ENCODE data around the gene LARP4.

LARP4 gene

DNA sequence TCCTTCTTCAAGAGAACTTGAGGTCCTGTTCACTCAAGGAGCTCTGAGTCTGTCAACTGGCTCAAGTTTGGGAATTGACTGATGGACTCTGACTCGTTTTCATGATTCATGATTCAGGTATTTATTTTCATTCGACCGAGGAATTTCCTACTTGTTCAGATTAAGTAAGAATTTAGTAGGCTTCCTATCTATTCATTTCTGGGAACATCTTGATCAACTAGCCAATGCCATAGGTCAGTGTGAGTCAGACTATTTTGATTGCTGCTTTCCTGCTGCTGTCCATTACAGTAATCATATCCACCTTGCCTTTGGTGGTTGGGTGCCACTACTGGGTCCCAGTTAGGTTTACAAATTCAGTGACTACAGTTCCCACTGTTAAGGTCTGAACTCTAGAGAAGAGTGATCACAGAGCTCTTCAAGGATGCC lies 10.4 kb upstream of the LARP4 start:
- H3K9me2 ChIP-seq (replicated peaks; ENCODE audit: insufficient read depth, low read length): no peaks in the 10 kb centered on the region
- H4K20me1 ChIP-seq (ENCODE audit: insufficient read depth, low read length): no peaks in the 10 kb centered on the region
- no peak overlapping the region for H2AFZ ChIP-seq (ENCODE audit: low read length)
- H3K4me3 ChIP-seq (ENCODE audit: low read length): no peak overlapping the region
- no peak overlapping the region for H3K4me2 ChIP-seq (ENCODE audit: low read depth, low read length)
- TF ChIP-seq, protein P1, sequence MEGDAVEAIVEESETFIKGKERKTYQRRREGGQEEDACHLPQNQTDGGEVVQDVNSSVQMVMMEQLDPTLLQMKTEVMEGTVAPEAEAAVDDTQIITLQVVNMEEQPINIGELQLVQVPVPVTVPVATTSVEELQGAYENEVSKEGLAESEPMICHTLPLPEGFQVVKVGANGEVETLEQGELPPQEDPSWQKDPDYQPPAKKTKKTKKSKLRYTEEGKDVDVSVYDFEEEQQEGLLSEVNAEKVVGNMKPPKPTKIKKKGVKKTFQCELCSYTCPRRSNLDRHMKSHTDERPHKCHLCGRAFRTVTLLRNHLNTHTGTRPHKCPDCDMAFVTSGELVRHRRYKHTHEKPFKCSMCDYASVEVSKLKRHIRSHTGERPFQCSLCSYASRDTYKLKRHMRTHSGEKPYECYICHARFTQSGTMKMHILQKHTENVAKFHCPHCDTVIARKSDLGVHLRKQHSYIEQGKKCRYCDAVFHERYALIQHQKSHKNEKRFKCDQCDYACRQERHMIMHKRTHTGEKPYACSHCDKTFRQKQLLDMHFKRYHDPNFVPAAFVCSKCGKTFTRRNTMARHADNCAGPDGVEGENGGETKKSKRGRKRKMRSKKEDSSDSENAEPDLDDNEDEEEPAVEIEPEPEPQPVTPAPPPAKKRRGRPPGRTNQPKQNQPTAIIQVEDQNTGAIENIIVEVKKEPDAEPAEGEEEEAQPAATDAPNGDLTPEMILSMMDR (IDR thresholded peaks at IDR 0.05; ENCODE audit: low read length): no peak
- TF ChIP-seq EZH2phosphoT487 (IDR thresholded peaks at IDR 0.05; ENCODE audit: low read length) (no peak), EZH2 (optimal IDR thresholded peaks at IDR 0.05; ENCODE audit: low read depth, low read length) (no peak)
- H3F3A ChIP-seq (ENCODE audit: insufficient read depth, low read length): no peaks in the 10 kb centered on the region
- no peaks in the 10 kb centered on the region for H3K27me3 ChIP-seq (replicated peaks; ENCODE audit: insufficient read depth, low read length)
- H3K4me1 ChIP-seq (ENCODE audit: low read length): no peaks in the 10 kb centered on the region
- no peak for DNase-seq
- no peak overlapping the region for H3K9ac ChIP-seq (ENCODE audit: low read length)
- no peaks in the 10 kb centered on the region for H3K79me2 ChIP-seq (ENCODE audit: low read length)
- H3K27ac ChIP-seq (ENCODE audit: low read length): no peak overlapping the region
- no peaks in the 10 kb centered on the region for H3K9me3 ChIP-seq (replicated peaks; ENCODE audit: insufficient read depth, low read length)
- no peaks in the 10 kb centered on the region for H3K36me3 ChIP-seq (replicated peaks; ENCODE audit: insufficient read depth, low read length)

DNA sequence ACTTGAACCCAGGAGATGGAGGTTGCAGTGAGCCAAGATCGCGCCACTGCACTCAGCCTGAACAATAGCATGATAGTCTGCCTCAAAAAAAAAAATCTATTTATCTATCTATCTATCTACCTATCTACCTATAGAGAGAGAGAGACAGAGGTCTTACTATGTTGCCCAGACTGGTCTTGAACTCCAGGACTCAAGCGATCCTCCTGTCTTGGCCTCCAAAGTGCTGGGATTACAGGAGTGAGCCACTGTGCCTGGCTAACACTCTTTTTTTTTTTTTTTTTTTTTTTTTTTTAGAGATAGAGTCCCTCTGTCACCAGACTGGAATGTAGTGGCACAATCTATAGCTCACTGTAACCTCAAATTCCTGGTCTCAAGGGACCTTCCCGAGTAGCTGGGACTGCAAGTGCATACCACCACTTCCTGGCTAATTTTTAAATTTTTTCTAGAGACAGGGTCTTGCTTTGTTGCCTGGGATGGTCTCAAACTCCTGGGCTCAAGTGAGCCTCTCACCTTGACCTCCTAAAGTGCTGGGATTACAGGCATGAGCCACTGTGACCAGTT lies 6.1 kb upstream of the LARP4 start:
- Histone ChIP-seq H3K4me2 (ENCODE audit: low read depth, low read length) (no peak overlapping the region), H2AFZ (ENCODE audit: low read length) (no peak overlapping the region), H3K79me2 (ENCODE audit: low read length) (no peaks in the 10 kb centered on the region), H4K20me1 (ENCODE audit: insufficient read depth, low read length) (no peaks in the 10 kb centered on the region), H3K9me3 (replicated peaks; ENCODE audit: insufficient read depth, low read length) (no peaks in the 10 kb centered on the region), H3K27ac (ENCODE audit: low read length) (no peak overlapping the region), H3K4me3 (ENCODE audit: low read length) (no peak overlapping the region), H3K27me3 (replicated peaks; ENCODE audit: insufficient read depth, low read length) (no peaks in the 10 kb centered on the region), H3K4me1 (ENCODE audit: low read length) (no peaks in the 10 kb centered on the region), H3K9me2 (replicated peaks; ENCODE audit: insufficient read depth, low read length) (no peaks in the 10 kb centered on the region), H3F3A (ENCODE audit: insufficient read depth, low read length) (no peaks in the 10 kb centered on the region), H3K36me3 (replicated peaks; ENCODE audit: insufficient read depth, low read length) (no peaks in the 10 kb centered on the region), H3K9ac (ENCODE audit: low read length) (no peak overlapping the region)
- TF ChIP-seq EZH2phosphoT487 (IDR thresholded peaks at IDR 0.05; ENCODE audit: low read length) (no peak), EZH2 (optimal IDR thresholded peaks at IDR 0.05; ENCODE audit: low read depth, low read length) (no peak)
- TF ChIP-seq, protein P1 (IDR thresholded peaks at IDR 0.05; ENCODE audit: low read length): no peak
- no peak for DNase-seq

DNA sequence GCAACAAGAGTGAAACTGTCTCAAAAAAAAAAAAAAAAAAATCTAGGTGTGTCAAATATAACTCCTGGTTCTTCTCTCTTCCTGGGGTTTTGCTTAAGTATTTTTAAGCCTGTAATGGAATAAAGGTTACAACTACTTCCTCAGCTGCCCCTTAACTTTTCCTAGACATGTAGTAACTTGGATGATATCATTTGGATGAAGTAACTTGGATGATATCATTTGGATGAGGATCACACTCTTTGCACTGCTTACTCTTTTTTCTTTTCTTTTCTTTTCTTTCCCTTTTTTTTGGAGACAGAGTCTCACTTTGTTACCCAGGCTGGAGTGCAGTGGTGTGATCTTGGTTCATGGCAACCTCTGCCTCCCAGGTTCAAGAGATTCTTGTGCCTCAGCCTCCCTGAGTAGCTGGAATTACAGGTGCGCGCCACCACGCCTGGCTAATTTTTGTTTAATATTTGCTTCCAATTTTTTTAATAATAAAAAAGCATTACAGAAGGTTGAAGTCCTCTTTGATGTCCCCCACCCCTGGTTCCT lies 3.5 kb upstream of the LARP4 start:
- no peak overlapping the region for H3K27ac ChIP-seq (ENCODE audit: low read length)
- no peaks in the 10 kb centered on the region; the same call in 1 of the 2 replicates for H4K20me1 ChIP-seq (ENCODE audit: insufficient read depth, low read length)

More for the DNA sequence above, 3.5 kb upstream of the LARP4 start:
- H3K27me3 ChIP-seq (replicated peaks; ENCODE audit: insufficient read depth, low read length): no peaks in the 10 kb centered on the region
- no peak overlapping the region for H3K4me3 ChIP-seq (ENCODE audit: low read length)
- H3F3A ChIP-seq (ENCODE audit: insufficient read depth, low read length): peaks cover 18% of the 10 kb centered on the region
- H2AFZ ChIP-seq (ENCODE audit: low read length): no peak overlapping the region
- H3K36me3 ChIP-seq (replicated peaks; ENCODE audit: insufficient read depth, low read length): no peaks in the 10 kb centered on the region
- TF ChIP-seq EZH2phosphoT487 (IDR thresholded peaks at IDR 0.05; ENCODE audit: low read length) (no peak), EZH2 (optimal IDR thresholded peaks at IDR 0.05; ENCODE audit: low read depth, low read length) (no peak)
- TF ChIP-seq, protein P1 (IDR thresholded peaks at IDR 0.05; ENCODE audit: low read length): no peak
- no peaks in the 10 kb centered on the region for H3K9me3 ChIP-seq (replicated peaks; ENCODE audit: insufficient read depth, low read length)
- peaks cover 15% of the 10 kb centered on the region for H3K79me2 ChIP-seq (ENCODE audit: low read length)
- no peaks in the 10 kb centered on the region for H3K4me1 ChIP-seq (ENCODE audit: low read length)
- no peak overlapping the region for H3K9ac ChIP-seq (ENCODE audit: low read length)
- no peaks in the 10 kb centered on the region for H3K9me2 ChIP-seq (replicated peaks; ENCODE audit: insufficient read depth, low read length)
- no peak for DNase-seq
- H3K4me2 ChIP-seq (ENCODE audit: low read depth, low read length): no peak overlapping the region

Data from MM.1S (cell line).